ENCODE data around the gene TSPAN15. TPM values are rescaled to one million over a fixed set of nuclear protein-coding genes. Genes with fewer than 3 reads are reported as not detected.

TSPAN15 gene
- total RNA-seq, 1 experiment from 2014 or later, result 7.7 TPM

GRCh38 chr10:69516796-69517195, 65.5 kb downstream of the TSPAN15 start:
- Histone ChIP-seq H3K9ac (ENCODE audit: extremely low read depth, insufficient read length, low read length) (no peak overlapping the region), H3K4ac (ENCODE audit: low read depth, low read length) (no peak overlapping the region), H2BK12ac (ENCODE audit: insufficient read length, low read depth, low read length) (no peak overlapping the region), H3K4me2 (ENCODE audit: insufficient read depth, insufficient read length, low read length) (no peak overlapping the region), H2BK20ac (ENCODE audit: low read depth, low read length, poor library complexity, severe bottlenecking) (no peak overlapping the region), H2BK15ac (ENCODE audit: low read depth, low read length) (no peak overlapping the region), H3K79me1 (ENCODE audit: insufficient read depth, low read depth, low read length, poor library complexity, severe bottlenecking) (no peaks in the 10 kb centered on the region), H4K5ac (ENCODE audit: insufficient read length, low read depth, low read length) (no peak overlapping the region), H2BK120ac (ENCODE audit: low read depth, low read length, poor library complexity, severe bottlenecking) (no peak overlapping the region), H3K4me1 (ENCODE audit: insufficient read depth, low read length) (no peaks in the 10 kb centered on the region; the same call in 1 of the 2 replicates), H3K27ac (ENCODE audit: insufficient read length, low read depth, low read length) (no peak overlapping the region), H3K14ac (ENCODE audit: insufficient read depth, low read length) (no peak overlapping the region), H3K18ac (ENCODE audit: insufficient read length, low read depth, low read length) (no peak overlapping the region), H3K9me3 (ENCODE audit: control insufficient read depth, low read depth, low read length) (no peaks in the 10 kb centered on the region), H3K23ac (ENCODE audit: insufficient read length, low read depth, low read length) (no peak overlapping the region), H2BK5ac (ENCODE audit: insufficient read length, low read length) (no peak overlapping the region), H3K79me2 (ENCODE audit: insufficient read depth, low read length) (no peaks in the 10 kb centered on the region), H4K91ac (ENCODE audit: insufficient read length, low read depth, low read length) (no peak overlapping the region), H4K8ac (replicated peaks; ENCODE audit: insufficient read length, low read depth, low read length) (no peak overlapping the region), H3K56ac (ENCODE audit: insufficient read length, low read depth, low read length) (no peak overlapping the region), H3K23me2 (ENCODE audit: insufficient read length, low read depth, low read length, poor library complexity, severe bottlenecking) (no peaks in the 10 kb centered on the region), H3T11ph (ENCODE audit: low read length) (no peak overlapping the region), H4K20me1 (ENCODE audit: control insufficient read depth, insufficient read depth, insufficient read length) (no peaks in the 10 kb centered on the region), H2AK5ac (ENCODE audit: insufficient read length, low read length) (no peak overlapping the region), H2AFZ (ENCODE audit: low read length) (no peak overlapping the region), H3K27me3 (ENCODE audit: insufficient read depth, low read length) (no peaks in the 10 kb centered on the region)
- peaks cover 9 to 14% of the 10 kb centered on the region in 2 experiments for H3K4me1 Mint-ChIP-seq
- WGBS (ENCODE audit: extremely low coverage, insufficient read length, low lambda C conversion rate), result no CpG with 5 or more reads among the region's 4 CpGs
- peaks cover 33% of the 10 kb centered on the region for H3K27me3 Mint-ChIP-seq (ENCODE audit: low read depth)
- no peak for TF ChIP-seq CTCF (conservative IDR thresholded peaks at IDR 0.05)
- no peak for DNase-seq
- peaks cover 0 to 12% of the 10 kb centered on the region in 2 experiments; a peak in 3 of 5 replicates for H3K9me3 Mint-ChIP-seq
- H3K4me3 Mint-ChIP-seq, result no peak overlapping the region
- peaks cover 0 to 5% (median 0%) of the 10 kb centered on the region in 3 experiments; a peak in 1 of 7 replicates for H3K36me3 Mint-ChIP-seq (ENCODE audit: insufficient read depth in 1 of 3, low read depth in 3 of 3)
- H3K27ac Mint-ChIP-seq, result no peak overlapping the region

Data from H9 (cell line).